Parathyroid adenoma (tissue), 2 donors: ENCODE results near the gene C16orf74.

Experiments used
- H2AFZ ChIP-seq: fragments of 300-600 bp; sonication (generic); one replicate; pipeline ENCODE4 v1.7.0; 2017; ENCODE audit warnings: antibody characterized with exemption, mild to moderate bottlenecking
- H3K27ac ChIP-seq: fragments of 300-600 bp; sonication (generic); one replicate; pipeline ENCODE4 v1.7.0; 2017
- H3K27me3 ChIP-seq: fragments of 300-600 bp; sonication (generic); one replicate; pipeline ENCODE4 v1.7.0; 2017; ENCODE audit warnings: low read length; ENCODE audit not compliant: control insufficient read depth, insufficient read depth
- H3K36me3 ChIP-seq: fragments of 300-600 bp; sonication (generic); one replicate; pipeline ENCODE4 v1.7.0; 2017; ENCODE audit warnings: low read length; ENCODE audit not compliant: control insufficient read depth, insufficient read depth
- H3K4me1 ChIP-seq: fragments of 300-600 bp; sonication (generic); one replicate; pipeline ENCODE4 v1.7.0; 2017; ENCODE audit warnings: control low read depth
- H3K4me2 ChIP-seq: fragments of 300-600 bp; sonication (generic); one replicate; pipeline ENCODE4 v1.7.0; 2017; ENCODE audit warnings: low read length
- H3K4me3 ChIP-seq: fragments of 300-600 bp; sonication (generic); one replicate; pipeline ENCODE4 v1.7.0; 2017; ENCODE audit warnings: low read depth, low read length
- H3K79me2 ChIP-seq: fragments of 300-600 bp; sonication (generic); one replicate; pipeline ENCODE4 v1.7.0; 2017; ENCODE audit warnings: control low read depth
- H3K9ac ChIP-seq: fragments of 300-600 bp; sonication (generic); one replicate; pipeline ENCODE4 v1.7.0; 2017; ENCODE audit warnings: mild to moderate bottlenecking
- H3K9me3 ChIP-seq: fragments of 300-600 bp; sonication (generic); one replicate; pipeline ENCODE4 v1.7.0; 2017; ENCODE audit warnings: low read length; ENCODE audit not compliant: control insufficient read depth
- CTCF ChIP-seq: fragments of 300-600 bp; sonication (generic); IDR thresholded peaks from one replicate; pipeline ENCODE4 v1.7.0; 2017; ENCODE audit warnings: antibody characterized with exemption, mild to moderate bottlenecking
- donor health status: primary hyperparathyroidism.

The C16orf74 gene

GRCh38 chr16:85664580-85665372 lies 86.1 kb downstream of the C16orf74 start:
- H3K4me3 ChIP-seq = no peak overlapping the region
- no peak for TF ChIP-seq CTCF
- peaks cover 2% of the 10 kb centered on the region for H3K4me1 ChIP-seq
- H3K9ac ChIP-seq = no peak overlapping the region
- H3K27me3 ChIP-seq = no peaks in the 10 kb centered on the region
- H3K79me2 ChIP-seq = peaks cover 6% of the 10 kb centered on the region
- H3K27ac ChIP-seq = no peak overlapping the region
- no peaks in the 10 kb centered on the region for H3K9me3 ChIP-seq
- no peak overlapping the region for H2AFZ ChIP-seq
- H3K4me2 ChIP-seq = no peak overlapping the region
- no peaks in the 10 kb centered on the region for H3K36me3 ChIP-seq

GRCh38 chr16:85663891-85664321 lies 87.0 kb downstream of the C16orf74 start:
- Histone ChIP-seq H3K4me2 (no peak overlapping the region), H3K27ac (no peak overlapping the region), H3K9me3 (no peaks in the 10 kb centered on the region), H3K79me2 (peaks cover 6% of the 10 kb centered on the region), H3K27me3 (no peaks in the 10 kb centered on the region), H3K4me1 (peaks cover 11% of the 10 kb centered on the region), H3K4me3 (no peak overlapping the region), H2AFZ (no peak overlapping the region), H3K9ac (no peak overlapping the region), H3K36me3 (no peaks in the 10 kb centered on the region)
- no peak for TF ChIP-seq CTCF

GRCh38 chr16:85662976-85663830 lies 87.7 kb downstream of the C16orf74 start:
- no peak overlapping the region for H3K4me2 ChIP-seq
- no peak overlapping the region for H2AFZ ChIP-seq
- no peak for TF ChIP-seq CTCF
- H3K9me3 ChIP-seq = no peaks in the 10 kb centered on the region
- no peaks in the 10 kb centered on the region for H3K36me3 ChIP-seq
- no peak overlapping the region for H3K27ac ChIP-seq
- peaks cover 6% of the 10 kb centered on the region for H3K79me2 ChIP-seq
- no peak overlapping the region for H3K4me3 ChIP-seq
- H3K4me1 ChIP-seq = peaks cover 16% of the 10 kb centered on the region
- no peaks in the 10 kb centered on the region for H3K27me3 ChIP-seq
- no peak overlapping the region for H3K9ac ChIP-seq

GRCh38 chr16:85662482-85662812 lies 88.4 kb downstream of the C16orf74 start:
- Histone ChIP-seq H3K9me3 (no peaks in the 10 kb centered on the region), H3K79me2 (peaks cover 6% of the 10 kb centered on the region), H3K4me2 (no peak overlapping the region), H3K9ac (no peak overlapping the region), H2AFZ (no peak overlapping the region), H3K4me1 (peaks cover 17% of the 10 kb centered on the region), H3K27ac (no peak overlapping the region), H3K36me3 (no peaks in the 10 kb centered on the region), H3K27me3 (no peaks in the 10 kb centered on the region), H3K4me3 (no peak overlapping the region)
- no peak for TF ChIP-seq CTCF
